Hematopoietic multipotent progenitor cell treated with erythropoietin and hydrocortisone succinate and interleukin-3 and kit ligand, for 8 days (in vitro differentiated cells): ENCODE results near the gene REPIN1.
A peak's percentile ranks its signal among the peaks of the same experiment; 100 is the strongest.

Source experiments
- DNase-seq: peaks from one replicate; pipeline ENCODE4 v3.0.0-alpha.2; 2015

Gene REPIN1

GRCh38 chr7:150361807-150362621 is 6.6 kb upstream of the REPIN1 start:
- no peak for DNase-seq

DNA sequence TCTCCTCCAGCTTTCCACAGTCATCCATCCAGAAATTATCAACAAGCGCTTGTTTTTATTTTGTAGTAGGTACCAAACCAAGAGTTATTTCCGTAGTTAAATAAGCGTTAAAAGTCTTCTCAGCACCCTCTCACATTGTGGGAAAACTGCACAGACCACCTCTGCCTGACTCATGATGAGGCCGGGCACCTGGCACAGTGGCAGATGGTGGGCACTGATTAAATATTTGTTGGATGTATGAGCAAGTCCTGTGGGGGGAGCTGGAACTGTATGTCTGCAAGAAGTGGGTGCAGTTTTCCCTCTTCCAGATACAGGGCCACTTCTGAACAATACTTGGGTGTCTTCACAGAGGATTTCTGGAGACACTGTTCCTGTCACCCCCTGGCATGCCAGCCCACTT is 5.3 kb upstream of the REPIN1 start:
- peak; percentile 86 for DNase-seq

- peak; percentile 45 for DNase-seq
These were observed 4.8 kb upstream of the REPIN1 start for GRCh38 chr7:150363872-150364271.

GRCh38 chr7:150365194-150365593 is 3.4 kb upstream of the REPIN1 start:
- DNase-seq = no peak

GRCh38 chr7:150365673-150366398 is 2.8 kb upstream of the REPIN1 start:
- no peak for DNase-seq

DNA sequence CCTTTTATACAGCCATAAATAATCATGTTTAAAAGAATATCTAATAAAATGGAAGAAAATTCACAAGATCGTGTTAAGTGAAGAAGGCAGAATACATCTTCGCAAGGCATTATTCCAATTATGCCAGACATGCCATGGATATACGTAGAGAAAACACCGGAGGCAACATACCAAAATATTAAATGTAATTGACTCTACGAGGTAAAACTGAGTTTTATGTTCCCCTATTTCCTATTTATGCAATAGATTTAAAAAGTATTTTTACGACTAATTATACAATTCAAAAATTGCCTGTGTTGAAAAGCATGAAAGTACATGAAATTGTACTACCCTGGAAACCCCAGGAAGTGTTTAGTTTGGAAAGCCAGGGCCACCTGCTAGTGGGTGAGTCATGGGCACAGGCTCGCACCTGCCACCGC is 936 bp upstream of the REPIN1 start:
- no peak for DNase-seq

- DNase-seq = peak; percentile 53
These were observed 494 bp downstream of the REPIN1 start for GRCh38 chr7:150368884-150369747.

DNA sequence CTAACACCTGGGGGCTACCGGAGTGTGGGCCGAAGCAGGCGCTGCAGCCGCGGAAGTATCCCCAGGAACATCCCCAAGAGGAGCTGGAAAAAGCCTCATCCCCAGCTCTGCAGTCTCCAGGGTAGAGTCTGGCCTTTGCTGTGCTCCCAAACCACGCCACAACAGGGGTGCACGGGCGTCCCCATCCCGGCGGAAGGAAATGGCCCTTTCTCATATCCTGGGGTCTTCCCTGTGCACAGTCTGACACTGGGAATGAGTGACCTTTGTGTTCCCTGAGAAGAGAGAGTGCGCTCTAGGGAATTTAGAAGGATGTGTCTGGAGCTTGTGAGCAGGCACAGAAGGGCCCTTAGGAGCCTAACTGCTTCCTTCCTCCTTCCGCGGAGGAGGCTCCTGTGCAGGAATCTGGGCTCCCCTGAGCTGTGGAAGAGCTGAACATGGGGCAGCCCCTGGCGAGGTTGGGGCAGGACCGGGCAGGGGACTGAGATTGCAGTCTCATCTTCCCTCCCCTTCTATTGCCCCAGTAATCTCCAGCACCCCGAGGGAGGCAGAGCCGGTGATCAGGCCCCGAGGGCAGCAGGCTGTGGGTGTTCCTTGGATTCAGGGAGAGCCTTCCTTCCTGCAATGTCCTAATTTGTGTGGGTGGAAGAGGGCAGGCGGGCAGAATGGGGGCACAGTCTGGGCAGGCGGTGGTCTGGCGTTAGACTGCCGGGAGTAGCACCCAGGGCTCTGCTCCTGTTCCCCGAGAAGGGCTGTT is 1.3 kb downstream of the REPIN1 start:
- no peak for DNase-seq

- no peak for DNase-seq
These were observed 2.0 kb downstream of the REPIN1 start for GRCh38 chr7:150370612-150371071.

DNA sequence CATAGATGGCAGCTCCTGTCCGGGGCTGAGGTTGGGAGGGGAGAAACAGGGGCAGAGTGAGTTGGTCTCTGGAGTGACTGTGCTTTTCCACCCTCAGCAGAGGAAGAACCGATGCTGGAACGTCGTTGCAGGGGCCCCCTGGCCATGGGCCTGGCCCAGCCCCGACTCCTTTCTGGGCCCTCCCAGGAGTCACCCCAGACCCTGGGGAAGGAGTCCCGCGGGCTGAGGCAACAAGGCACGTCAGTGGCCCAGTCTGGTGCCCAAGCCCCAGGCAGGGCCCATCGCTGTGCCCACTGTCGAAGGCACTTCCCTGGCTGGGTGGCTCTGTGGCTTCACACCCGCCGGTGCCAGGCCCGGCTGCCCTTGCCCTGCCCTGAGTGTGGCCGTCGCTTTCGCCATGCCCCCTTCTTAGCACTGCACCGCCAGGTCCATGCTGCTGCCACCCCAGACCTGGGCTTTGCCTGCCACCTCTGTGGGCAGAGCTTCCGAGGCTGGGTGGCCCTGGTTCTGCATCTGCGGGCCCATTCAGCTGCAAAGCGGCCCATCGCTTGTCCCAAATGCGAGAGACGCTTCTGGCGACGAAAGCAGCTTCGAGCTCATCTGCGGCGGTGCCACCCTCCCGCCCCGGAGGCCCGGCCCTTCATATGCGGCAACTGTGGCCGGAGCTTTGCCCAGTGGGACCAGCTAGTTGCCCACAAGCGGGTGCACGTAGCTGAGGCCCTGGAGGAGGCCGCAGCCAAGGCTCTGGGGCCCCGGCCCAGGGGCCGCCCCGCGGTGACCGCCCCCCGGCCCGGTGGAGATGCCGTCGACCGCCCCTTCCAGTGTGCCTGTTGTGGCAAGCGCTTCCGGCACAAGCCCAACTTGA is 2.7 kb downstream of the REPIN1 start:
- DNase-seq = no peak

GRCh38 chr7:150371996-150372270 is 3.3 kb downstream of the REPIN1 start:
- no peak for DNase-seq

DNA sequence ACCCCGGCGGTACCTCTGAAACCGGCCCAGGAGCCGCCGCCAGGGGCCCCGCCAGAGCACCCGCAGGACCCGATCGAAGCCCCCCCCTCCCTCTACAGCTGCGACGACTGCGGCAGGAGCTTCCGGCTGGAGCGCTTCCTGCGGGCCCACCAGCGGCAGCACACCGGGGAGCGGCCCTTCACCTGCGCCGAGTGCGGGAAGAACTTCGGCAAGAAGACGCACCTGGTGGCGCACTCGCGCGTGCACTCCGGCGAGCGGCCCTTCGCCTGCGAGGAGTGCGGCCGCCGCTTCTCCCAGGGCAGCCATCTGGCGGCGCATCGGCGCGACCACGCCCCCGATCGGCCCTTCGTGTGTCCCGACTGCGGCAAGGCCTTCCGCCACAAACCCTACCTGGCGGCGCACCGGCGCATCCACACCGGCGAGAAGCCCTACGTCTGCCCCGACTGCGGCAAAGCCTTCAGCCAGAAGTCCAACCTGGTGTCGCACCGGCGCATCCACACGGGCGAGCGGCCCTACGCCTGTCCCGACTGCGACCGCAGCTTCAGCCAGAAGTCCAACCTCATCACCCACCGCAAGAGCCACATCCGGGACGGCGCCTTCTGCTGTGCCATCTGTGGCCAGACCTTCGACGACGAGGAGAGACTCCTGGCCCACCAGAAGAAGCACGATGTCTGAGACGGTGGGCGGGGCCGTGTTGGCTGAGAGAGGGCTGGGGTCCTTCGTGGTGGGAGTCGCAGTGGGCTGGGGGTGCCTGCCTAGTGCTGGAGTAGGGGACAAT is 3.8 kb downstream of the REPIN1 start:
- no peak for DNase-seq

DNA sequence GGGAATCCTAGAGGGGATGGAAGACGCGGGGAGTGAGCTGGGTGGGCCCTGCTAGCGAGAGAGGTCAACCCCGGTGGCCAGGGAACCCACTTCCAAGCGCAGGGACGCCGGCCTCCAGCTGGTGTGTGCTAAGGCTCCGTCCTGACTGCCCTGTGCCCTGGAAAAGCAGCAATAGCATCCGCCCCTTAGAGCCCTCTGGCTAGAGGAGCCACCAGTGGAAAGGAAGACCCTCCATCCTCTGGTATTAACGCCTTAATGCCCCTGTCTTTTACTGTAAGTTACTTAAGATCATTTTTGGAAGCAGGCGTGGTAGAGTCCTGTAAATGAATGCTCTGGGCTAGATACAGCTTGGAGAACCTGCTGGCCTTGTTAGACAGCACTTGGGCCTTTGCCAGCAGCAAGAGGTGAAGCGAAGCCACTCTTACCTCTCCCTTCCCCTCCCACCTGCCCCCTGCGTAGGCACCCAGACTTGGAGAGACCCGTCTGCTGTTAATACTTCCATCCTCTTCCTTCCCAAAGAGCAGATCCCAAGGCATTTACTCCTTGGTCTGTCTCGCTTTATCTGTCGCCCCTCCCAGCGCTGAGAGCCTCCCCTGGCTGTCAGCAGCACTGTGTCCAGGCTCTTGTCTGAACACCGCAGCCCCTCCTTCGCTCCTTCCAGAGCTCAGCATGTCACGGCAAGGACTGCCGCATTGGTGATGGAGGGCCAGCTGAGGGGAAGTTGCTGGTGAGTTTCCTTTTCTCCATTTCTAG is 4.6 kb downstream of the REPIN1 start:
- no peak for DNase-seq

DNA sequence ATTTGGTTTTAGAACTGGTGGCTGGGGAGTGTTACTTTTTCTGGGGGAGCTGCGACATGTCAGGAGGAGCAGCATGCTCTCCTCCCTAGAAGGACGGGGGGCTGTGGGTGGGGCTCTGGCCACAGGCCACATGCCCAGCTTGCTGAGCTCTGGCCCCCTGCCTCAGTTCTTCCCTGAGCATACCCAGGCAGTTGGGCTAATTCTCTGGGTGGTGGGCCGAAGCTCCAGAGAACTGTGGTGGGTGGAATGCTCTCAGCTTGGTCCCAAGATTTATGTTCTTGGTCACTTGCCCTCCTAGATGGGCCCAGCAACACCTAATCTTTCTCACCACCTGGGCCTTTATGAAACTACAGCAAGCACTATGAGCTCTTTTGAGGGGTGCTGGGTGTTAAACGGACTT is 5.4 kb downstream of the REPIN1 start:
- DNase-seq = no peak

DNA sequence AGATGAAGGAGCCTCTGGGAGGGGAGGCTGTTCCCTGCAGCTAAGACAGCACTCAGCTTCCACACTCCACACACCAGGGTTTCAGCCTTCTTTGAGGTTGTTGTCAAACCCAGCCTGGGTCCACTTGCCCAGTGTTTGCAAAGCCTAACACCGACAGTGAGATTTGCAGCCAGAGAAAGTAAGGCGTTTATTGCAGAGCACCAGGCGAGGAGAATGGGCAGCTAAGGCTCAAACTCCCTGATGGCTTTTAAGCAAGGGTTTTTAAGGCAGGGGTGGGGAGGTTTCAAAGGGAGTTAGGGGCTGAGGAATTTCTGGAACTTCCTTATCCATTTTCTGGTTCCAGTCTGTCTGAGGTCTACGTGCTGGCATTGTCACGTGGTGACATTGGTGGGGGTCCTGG is 5.8 kb downstream of the REPIN1 start:
- DNase-seq = no peak

DNA sequence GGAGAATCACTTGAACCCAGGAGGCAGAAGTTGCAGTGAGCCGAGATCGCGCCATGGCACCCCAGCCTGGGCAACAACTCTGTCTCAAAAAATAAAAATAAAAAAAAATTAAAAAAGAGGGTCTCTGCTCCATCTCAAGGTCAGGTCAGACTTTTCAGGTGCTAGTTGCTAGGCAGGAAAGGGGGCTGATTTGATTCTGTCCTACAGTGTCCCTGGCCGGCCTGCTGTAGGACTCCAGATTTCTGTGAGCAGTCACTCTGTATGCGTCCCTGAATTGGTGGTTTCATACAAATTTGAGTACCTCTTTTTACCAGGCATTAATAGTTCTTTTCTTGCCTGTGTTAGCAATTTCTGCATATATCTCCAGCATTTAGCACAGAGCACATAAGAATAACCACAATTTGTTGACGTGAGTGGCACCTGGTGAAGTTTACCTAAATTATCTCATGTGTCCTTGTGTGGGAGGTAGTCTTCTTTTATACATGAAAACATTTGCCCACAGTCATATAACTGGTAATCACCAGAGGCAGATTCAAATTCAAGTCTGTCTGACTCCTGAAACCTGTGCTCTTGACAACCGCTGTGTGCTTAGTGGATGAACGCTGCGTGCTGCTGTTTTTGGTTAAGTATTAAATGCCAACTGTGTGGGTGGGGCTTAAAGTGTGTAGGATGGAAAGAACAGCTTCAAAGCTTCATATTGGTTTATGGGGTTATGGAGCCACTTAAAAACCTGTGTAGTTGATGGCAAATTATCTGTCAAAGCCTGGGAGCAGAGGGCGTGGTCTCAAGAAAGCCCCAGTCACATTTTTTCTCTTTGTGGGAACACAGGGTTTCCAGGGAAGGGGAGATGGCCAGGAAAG is 7.3 kb downstream of the REPIN1 start:
- no peak for DNase-seq

DNA sequence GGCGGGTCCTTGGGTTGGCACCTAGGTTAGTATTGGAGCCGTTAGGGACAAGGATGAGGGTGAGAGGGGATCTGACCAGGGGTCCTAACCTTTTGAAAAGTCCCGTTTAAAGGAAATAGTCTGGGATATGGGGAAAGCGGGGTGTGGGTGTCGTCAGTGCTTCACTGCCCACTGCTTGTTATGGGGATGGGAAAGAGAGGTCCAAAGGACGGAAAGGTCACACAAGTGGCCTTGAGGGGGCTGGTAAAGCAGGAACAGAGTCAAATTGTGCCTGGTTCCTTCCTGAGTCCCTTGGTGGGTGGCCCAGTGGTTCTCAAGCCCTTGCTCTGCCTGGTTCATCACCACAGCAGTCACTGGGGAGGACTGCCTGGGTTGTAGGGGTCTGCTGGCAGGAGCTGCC is 7.9 kb downstream of the REPIN1 start:
- DNase-seq = no peak

GRCh38 chr7:150377196-150377595 is 8.6 kb downstream of the REPIN1 start:
- no peak for DNase-seq

DNA sequence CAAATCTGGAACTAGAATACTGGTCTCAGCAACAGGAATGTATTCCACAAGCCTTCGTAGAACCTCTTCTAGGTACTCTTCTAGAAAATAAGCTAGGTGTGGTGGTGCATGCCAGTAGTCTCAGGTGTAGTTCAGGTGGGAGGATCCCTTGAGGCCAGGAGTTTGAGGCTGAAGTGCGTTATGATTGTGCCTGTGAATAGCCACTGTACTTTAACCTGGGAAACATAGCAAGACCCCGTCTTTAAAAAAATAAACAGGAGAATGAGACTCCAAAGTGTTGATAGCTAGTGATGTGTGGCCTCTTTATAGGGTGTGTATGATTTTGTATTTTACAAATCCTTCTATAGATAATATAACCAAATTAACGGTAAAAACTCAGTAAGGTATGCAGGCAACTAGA is 9.0 kb downstream of the REPIN1 start:
- DNase-seq = no peak
